Lung (tissue), 12 donors: ENCODE results near the gene FNBP1L. TPM values are rescaled to one million over a fixed set of nuclear protein-coding genes. Genes with fewer than 3 reads are reported as not detected.

ENCODE experiments used
- ATAC-seq: fragments of 200-7000 bp; cut with Tn5 transposase; one replicate; pipeline ENCODE4 v1.9.1; 2020; ENCODE audit warnings: moderate number of reproducible peaks; ENCODE audit not compliant: insufficient read depth, low FRiP score
- DNase-seq, 3 donors: peaks; one replicate each; pipeline ENCODE4 v3.0.0-alpha.2; 2013 to 2017
- H3K27ac ChIP-seq, 2 donors: one replicate each; pipeline ENCODE4 v1.5.1; 2013; ENCODE audit warnings: mild to moderate bottlenecking in 2 of 2, moderate library complexity in 2 of 2, control low read depth in 1 of 2, inconsistent platforms in 1 of 2, low read depth in 1 of 2, low read length in 1 of 2
- H3K27me3 ChIP-seq, 3 donors: one replicate each; pipeline ENCODE4 v1.5.1; 2013; ENCODE audit warnings: low read length in 2 of 3; ENCODE audit not compliant: control insufficient read depth in 3 of 3, insufficient read depth in 3 of 3
- H3K36me3 ChIP-seq, 4 donors: one replicate each; pipeline ENCODE4 v1.5.1; 2013; ENCODE audit warnings: low read length in 4 of 4, mild to moderate bottlenecking in 1 of 4, moderate library complexity in 1 of 4; ENCODE audit not compliant: control insufficient read depth in 4 of 4, insufficient read depth in 4 of 4
- H3K4me1 ChIP-seq, 5 donors: one replicate each; pipeline ENCODE4 v1.5.1; 2013; ENCODE audit warnings: low read length in 5 of 5, mild to moderate bottlenecking in 2 of 5, moderate library complexity in 1 of 5; ENCODE audit not compliant: control insufficient read depth in 5 of 5, insufficient read depth in 5 of 5
- H3K4me3 ChIP-seq: one replicate; pipeline ENCODE4 v1.5.1; 2013; ENCODE audit warnings: mild to moderate bottlenecking, control low read depth, moderate library complexity
- H3K9ac ChIP-seq, 2 donors: one replicate each; pipeline ENCODE4 v1.5.1; 2013; ENCODE audit warnings: low read length in 2 of 2, control low read depth in 1 of 2; ENCODE audit not compliant: insufficient read depth in 1 of 2
- H3K9me3 ChIP-seq, 4 donors: one replicate each; pipeline ENCODE4 v1.5.1; 2013; ENCODE audit warnings: low read length in 3 of 4, mild to moderate bottlenecking in 1 of 4, moderate library complexity in 1 of 4; ENCODE audit not compliant: control insufficient read depth in 4 of 4, insufficient read depth in 3 of 4
- WGBS, 2 donors: extraction: QIAGEN DNeasy Blood & Tissue Kit; methylation state at CpG; one replicate each; pipeline ENCODE4 v1.1.7; 2013; 5-methylcytosine and 5-hydroxymethylcytosine counted together
- polyA plus RNA-seq, 2 donors: library from polyadenylated mRNA; stranded (reverse); fragments of 200-250 nt; gene quantifications; one replicate each; pipeline ENCODE4 v1.2.1, GENCODE V29; 2013
- total RNA-seq, 2 donors: library from RNA; depleted of rRNA in 1 of 2; stranded (reverse); fragments of >200 nt in 1 of 2; gene quantifications; one replicate each; pipeline ENCODE4 v1.2.1, GENCODE V29; 2014 to 2021
- TF ChIP-seq, protein P1 (sequence below): IDR thresholded peaks from 2 replicates; pipeline ENCODE4 v1.5.1; 2012; ENCODE audit warnings: mild to moderate bottlenecking; ENCODE audit errors: control extremely low read depth, extremely low read depth
- donor health status: control.
- donor health status: control.
- donor health status: Bipolar disorder and iron deficiency.
- donor health status: healthy.
- donor health status: DM: yes; HTN: yes; CAD: no.

The FNBP1L gene
- total and polyA plus RNA-seq, 4 donors: 15.1 to 119 (median 26.3) TPM

DNA sequence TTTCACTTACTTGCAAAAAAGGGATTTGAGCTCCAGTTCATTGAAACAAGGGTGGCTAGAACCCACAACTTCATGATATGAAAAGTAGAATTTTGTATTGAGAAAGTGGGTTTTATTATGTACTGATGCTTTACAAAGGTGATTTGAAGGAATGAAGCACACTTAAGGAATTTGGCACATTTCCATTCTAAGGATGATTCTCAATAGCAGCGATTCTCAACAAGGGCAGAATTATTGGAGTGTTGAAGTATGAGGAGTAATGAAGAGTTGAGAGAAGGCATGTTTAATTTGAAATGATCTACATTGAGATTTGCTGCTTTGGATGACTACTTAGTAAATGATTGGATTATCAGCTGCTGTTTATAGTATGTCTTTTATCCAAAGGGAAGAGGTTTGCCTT, 54.7 kb downstream of the FNBP1L start:
- no peaks in the 10 kb centered on the region for H3K9me3 ChIP-seq
- DNase-seq (no peak), ATAC-seq (no peak)
- H3K36me3 ChIP-seq: no peaks in the 10 kb centered on the region
- H3K4me3 ChIP-seq: no peak overlapping the region
- TF ChIP-seq, protein P1, sequence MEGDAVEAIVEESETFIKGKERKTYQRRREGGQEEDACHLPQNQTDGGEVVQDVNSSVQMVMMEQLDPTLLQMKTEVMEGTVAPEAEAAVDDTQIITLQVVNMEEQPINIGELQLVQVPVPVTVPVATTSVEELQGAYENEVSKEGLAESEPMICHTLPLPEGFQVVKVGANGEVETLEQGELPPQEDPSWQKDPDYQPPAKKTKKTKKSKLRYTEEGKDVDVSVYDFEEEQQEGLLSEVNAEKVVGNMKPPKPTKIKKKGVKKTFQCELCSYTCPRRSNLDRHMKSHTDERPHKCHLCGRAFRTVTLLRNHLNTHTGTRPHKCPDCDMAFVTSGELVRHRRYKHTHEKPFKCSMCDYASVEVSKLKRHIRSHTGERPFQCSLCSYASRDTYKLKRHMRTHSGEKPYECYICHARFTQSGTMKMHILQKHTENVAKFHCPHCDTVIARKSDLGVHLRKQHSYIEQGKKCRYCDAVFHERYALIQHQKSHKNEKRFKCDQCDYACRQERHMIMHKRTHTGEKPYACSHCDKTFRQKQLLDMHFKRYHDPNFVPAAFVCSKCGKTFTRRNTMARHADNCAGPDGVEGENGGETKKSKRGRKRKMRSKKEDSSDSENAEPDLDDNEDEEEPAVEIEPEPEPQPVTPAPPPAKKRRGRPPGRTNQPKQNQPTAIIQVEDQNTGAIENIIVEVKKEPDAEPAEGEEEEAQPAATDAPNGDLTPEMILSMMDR: no peak
- 56 to 79% methylated on average over 1 of the region's 1 CpG for WGBS, 2 donors
- no peak overlapping the region for H3K9ac ChIP-seq
- H3K27ac ChIP-seq: no peak overlapping the region
- H3K4me1 ChIP-seq: no peaks in the 10 kb centered on the region
- no peaks in the 10 kb centered on the region for H3K27me3 ChIP-seq

DNA sequence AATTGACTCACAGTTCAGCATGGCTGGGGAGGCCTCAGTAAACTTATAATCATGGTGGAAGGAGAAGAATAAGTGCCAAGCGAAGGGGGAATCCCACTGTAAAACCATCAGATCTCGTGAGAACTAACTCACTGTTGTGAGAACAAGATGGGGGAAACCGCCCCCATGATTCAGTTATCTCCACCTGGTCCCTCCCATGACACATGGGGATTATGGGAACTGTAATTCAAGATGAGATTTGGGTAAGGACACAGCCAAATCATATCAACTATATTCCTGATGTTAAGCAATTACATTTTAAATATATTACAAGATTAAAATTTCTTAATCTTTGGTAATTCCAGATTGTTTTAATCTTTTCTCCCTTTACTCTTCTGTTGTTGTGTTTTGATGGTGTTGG, 55.2 kb downstream of the FNBP1L start:
- Histone ChIP-seq H3K27me3 (no peaks in the 10 kb centered on the region), H3K9ac (no peak overlapping the region), H3K36me3 (peaks cover 0 to 1% (median 0%) of the 10 kb centered on the region in 4 donors), H3K4me1 (no peaks in the 10 kb centered on the region), H3K4me3 (no peak overlapping the region), H3K9me3 (no peaks in the 10 kb centered on the region), H3K27ac (no peak overlapping the region)
- DNase-seq: no peak
- no peak for ATAC-seq
- 92 to 94% methylated on average over 3 of the region's 3 CpGs for WGBS, 2 donors
- TF ChIP-seq, protein P1: no peak

GRCh38 chr1:93503816-93504215, 55.9 kb downstream of the FNBP1L start:
- ATAC-seq (no peak), DNase-seq (no peak)
- Histone ChIP-seq H3K4me1 (no peaks in the 10 kb centered on the region), H3K9me3 (no peaks in the 10 kb centered on the region), H3K27ac (no peak overlapping the region), H3K36me3 (peaks cover 0 to 1% (median 0%) of the 10 kb centered on the region in 4 donors), H3K27me3 (no peaks in the 10 kb centered on the region), H3K9ac (no peak overlapping the region), H3K4me3 (no peak overlapping the region)
- TF ChIP-seq, protein P1: no peak

- DNase-seq (no peak), ATAC-seq (no peak)
- Histone ChIP-seq H3K9ac (no peak overlapping the region), H3K4me3 (no peak overlapping the region), H3K36me3 (peaks cover 0 to 1% (median 0%) of the 10 kb centered on the region in 4 donors), H3K27ac (no peak overlapping the region), H3K9me3 (no peaks in the 10 kb centered on the region), H3K4me1 (no peaks in the 10 kb centered on the region), H3K27me3 (no peaks in the 10 kb centered on the region)
- WGBS, 2 donors: 82 to 84% methylated on average over 8 of the region's 8 CpGs
- TF ChIP-seq, protein P1: no peak
Observed at GRCh38 chr1:93504247-93505033, 56.5 kb downstream of the FNBP1L start.
